Raji (cell line): ENCODE measurements around the gene PRR36.

Source experiments
- POLR2A ChIP-seq: IDR thresholded peaks from 2 replicates; pipeline ENCODE4 v1.6.1; 2011; ENCODE audit warnings: low read depth, low read length, control low read depth; ENCODE audit not compliant: insufficient read depth

PRR36 gene

GRCh38 chr19:7871437-7872305, 2.5 kb downstream of the PRR36 start:
- no peak for TF ChIP-seq POLR2A

DNA sequence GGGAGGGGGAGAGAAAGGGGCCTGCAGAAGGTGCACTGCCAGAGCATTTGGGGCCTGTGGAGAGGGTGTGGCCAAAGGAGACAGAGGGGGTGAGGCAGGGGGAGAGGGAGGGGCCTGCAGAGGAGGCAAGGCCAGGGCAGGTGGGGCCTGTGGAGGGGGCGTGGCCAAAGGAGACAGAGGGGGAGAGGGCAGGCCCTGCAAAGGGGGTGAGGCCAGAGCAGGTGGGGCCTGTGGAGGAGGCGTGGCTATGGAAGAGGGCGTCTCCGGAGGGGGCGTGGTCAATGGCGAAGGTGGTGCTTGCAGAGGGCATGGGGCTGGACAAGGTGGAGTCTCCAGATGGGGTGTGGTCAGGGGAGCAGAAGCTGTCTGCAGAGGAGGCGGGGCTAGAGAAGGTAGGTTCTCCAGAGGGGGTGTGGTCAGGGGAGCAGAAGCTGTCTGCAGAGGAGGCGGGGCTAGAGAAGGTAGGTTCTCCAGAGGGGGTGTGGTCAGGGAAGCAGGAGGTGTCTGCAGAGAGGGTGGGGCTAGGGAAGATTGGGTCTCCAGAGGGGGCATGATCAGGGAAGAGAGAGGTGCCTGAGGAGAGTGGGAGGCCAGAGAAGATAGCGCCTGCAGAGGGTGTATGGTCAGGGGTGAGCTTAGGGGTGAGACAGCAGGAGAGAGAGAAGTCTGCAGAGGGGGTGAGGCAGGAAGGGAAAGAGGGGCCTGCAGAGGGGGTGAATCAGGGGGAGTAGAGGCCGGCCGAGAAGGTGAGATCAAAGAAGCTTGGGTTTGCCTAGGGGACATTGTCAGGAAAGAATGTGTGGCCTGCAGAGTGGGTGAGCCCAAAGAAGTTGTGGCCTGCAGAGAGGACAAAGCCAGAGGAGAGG, 3.4 kb downstream of the PRR36 start:
- no peak for TF ChIP-seq POLR2A

DNA sequence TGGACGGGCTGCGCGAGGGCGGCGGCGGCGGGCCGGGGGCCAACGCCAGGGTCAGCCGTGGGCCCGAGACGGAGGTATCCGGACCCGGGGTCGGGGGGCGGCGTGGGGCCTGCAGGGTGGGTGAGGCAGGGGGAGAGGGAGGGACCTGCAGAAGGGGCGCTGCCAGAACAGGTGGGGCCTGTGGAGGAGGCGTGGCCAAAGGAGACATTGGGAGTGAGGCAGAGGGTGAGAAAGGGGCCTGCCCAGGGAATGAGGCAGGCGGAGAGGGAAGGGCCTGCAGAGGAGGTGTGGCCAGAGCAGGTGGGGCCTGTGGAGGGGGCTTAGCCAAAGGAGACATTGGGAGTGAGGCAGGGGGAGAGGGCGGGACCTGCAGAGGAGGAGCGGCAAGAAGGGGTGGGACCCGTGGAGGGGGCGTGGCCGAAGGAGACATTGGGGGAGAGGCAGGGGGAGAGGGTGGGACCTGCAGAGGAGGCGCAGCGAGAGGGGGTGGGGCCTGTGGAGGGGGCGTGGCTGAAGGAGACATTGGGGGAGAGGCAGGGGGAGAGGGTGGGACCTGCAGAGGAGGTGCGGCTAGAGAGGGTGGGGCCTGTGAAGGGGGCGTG, 4.2 kb downstream of the PRR36 start:
- no peak for TF ChIP-seq POLR2A

DNA sequence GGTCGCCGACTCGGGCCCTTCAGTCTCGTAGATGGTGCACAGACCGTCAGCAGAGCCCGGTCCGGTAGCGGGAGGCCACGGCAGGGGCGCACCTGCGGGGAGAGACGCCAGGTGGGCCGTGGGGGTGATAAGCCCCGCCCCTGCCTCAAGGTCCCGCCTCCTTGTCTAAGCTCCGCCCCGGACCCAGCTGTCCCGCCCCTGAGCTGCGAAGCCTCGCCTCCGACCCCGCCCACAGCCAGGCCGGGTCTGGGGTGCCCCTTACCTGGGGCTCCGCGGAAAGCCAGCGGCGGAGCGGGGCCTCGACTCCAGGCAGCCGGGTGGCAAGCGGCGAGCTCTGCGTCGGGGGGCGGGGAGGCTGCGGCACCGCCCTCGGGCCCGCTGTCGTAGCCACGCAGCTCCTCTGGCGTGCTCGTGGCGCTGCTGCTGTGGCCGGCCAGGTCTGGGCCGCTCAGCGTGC, 4.7 kb downstream of the PRR36 start:
- TF ChIP-seq POLR2A: no peak

GRCh38 chr19:7868671-7869452, 5.3 kb downstream of the PRR36 start:
- peak; percentile 70 for TF ChIP-seq POLR2A

GRCh38 chr19:7868326-7868670, 5.9 kb downstream of the PRR36 start:
- TF ChIP-seq POLR2A: no peak

DNA sequence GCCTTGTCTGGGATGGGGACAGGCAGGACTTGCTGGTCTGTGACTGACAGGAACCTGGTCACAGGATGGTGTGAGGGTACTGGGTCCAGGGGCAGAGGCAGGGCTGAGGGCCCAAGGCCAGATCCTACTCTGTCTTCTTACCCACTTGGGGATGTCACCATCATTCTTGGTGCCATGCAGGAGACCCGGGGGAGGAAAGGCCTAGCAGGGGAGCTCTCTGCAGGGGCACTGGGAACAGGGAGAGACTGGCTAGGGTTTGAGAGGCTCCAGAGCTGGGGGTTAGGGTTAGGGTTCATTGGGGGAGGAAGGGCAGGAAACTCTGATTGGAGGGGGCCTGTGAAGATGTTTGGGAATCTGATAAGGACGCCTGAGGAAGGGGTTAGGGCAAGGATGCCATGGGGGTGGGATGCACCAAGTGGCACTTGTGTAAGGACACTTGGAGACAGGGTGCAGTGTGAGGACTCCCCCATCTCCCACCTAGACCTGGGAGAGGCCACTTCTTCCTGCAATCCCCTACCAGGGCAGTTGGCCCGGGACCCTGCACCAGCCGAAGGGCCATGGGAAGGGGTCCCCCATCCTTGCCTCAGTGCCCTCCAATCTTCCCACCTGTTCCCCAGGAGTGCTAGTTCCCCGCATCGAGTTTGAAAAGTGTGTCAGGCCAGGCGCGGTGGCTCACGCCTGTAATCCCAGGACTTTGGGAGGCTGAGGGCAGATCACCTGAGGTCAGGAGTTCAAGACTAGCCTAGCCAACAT, 6.9 kb downstream of the PRR36 start:
- no peak for TF ChIP-seq POLR2A

DNA sequence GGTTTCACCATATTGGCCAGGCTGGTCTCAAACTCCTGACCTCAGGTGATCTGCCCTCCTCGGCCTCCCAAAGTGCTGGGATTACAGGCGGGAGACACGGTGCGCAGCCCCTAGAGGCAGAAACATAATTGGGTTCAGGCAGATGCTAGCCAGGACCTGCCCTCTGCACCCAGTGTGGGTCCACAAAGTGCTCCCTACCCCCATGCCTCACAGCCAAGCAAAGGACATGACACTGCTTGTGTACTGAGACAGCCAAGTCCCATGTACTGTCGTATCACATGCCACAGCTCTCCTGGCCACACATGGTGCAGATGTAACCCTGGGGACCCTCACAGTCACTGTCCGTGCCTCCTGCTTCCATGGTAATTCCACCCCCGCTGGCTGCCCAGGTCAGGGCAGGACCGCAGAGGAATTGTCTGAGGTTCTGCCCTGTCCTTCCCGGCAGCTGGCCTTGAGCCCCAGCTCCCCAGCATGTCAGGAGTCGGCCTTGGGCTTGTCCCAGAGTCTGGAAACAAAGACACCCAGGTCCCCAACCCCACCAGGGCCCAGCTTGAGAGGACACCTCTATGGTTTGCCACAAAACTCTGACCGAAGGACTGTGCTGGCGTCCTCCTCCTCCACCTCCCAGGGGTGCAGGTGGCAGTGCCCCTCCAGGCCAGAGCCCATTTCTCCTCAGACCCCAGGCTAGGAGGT, 7.6 kb downstream of the PRR36 start:
- no peak for TF ChIP-seq POLR2A

GRCh38 chr19:7865262-7865911, 8.8 kb downstream of the PRR36 start:
- TF ChIP-seq POLR2A: no peak

DNA sequence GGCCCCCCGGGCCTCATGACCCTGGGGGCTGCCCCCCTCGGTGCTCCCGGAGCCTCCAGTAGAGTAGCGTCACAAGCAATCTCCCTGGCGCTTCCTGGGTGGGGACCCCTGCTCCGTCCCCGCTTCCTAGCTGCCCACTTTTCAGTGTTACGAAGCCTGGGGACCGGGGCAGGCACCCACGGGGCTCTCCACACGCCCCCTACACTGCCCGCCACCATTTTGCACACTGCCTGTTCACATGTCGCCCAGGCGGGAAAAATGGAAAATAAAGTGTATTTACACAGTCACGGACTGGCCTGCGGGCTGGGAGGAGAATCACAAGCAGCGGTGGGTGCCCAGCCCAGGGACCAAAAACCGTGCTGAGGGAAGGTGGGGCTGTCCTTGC, 9.5 kb downstream of the PRR36 start:
- no peak for TF ChIP-seq POLR2A

DNA sequence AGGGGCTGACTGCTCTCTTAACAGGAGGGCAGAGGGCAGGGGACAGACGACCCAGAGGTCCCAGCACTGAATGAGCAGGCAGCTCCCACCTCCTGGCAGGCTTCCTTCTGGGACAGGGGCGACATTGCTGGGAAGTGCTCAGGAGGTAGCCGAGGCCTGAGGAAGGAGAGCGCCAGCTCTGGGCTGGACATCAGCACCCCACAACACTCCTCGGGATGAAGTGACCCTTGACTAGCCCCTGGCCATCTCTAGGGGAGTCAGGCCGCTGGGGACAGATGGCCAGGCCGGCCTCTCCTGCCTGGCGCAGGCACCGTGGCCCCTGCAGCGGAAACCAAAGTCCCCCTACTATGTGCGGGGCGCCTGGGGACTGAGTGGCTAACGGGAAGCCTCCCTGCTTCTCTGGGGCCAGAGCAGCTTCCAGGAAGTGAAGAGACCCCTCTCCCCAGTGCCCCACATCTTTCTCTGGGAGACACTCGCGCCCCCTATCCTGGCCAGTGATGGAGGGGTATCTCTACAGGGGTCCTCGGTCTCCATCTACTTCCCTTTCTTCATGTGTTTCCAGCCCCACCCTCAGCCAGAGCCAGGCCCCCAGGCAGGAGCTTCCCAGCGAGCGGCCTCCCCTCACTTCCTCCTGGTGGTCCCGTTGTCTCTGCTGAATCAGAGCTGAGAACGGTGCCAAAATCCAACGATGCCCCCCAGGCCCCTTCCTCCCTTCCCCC, 10.1 kb downstream of the PRR36 start:
- TF ChIP-seq POLR2A: no peak

DNA sequence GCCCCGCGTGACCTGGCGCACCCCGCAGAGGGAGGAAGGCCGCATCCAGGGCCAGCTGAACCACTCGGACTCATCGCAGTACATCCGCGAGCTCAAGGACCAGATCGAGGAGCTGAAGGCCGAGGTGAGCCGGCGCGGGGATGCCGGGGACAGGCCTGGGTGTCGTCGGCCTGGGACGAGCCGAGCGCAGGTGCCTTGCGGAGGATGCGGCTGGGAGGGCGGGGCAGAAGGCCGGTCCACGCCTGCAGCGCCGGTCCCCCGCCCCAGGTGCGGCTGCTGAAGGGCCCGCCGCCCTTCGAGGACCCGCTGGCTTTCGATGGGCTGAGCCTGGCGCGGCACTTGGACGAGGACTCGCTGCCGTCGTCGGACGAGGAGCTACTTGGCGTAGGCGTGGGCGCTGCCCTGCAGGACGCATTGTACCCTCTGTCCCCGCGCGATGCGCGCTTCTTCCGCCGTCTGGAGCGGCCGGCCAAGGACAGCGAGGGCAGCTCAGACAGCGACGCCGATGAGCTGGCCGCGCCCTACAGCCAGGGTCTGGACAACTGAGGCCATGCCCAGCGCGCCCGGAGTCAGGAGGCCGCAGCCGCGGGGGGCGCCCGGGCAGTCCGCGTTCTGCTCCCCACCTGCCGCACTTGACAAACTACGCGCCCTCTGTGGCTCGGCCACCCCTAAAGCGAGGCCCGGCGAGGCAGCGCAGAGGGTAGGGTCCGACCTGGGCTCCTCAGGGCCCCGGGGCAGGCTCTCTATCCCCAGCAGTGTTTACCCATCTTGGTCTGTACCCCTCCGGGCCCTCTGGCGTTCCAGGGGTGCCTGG, 10.8 kb downstream of the PRR36 start:
- no peak for TF ChIP-seq POLR2A
